ENCODE measurements around the gene CTNNA1.
"Not testable (repeated sequence)": the region's sequence is repeated elsewhere in the genome, so short reads cannot be mapped to it uniquely, and the experiment has no call there.

CTNNA1 gene

GRCh38 chr5:138828556-138828955, 75.3 kb downstream of the CTNNA1 start:
- Histone ChIP-seq H3K36me3 (ENCODE audit: control insufficient read depth, insufficient read depth, low read length) (no peaks in the 10 kb centered on the region), H3K27me3 (replicated peaks; ENCODE audit: control insufficient read depth, insufficient read depth, low read length, poor library complexity, severe bottlenecking) (no peaks in the 10 kb centered on the region), H3K9me3 (ENCODE audit: control insufficient read depth, low read length) (no peaks in the 10 kb centered on the region), H3K27ac (ENCODE audit: insufficient read depth, low read length, poor library complexity, severe bottlenecking) (no peak overlapping the region), H3K4me3 (ENCODE audit: insufficient read depth, low read depth, low read length, poor library complexity, severe bottlenecking) (no peak overlapping the region), H3K4me1 (ENCODE audit: control insufficient read depth, insufficient read depth, low read length, poor library complexity, severe bottlenecking) (no peaks in the 10 kb centered on the region)
- no peak for DNase-seq

DNA sequence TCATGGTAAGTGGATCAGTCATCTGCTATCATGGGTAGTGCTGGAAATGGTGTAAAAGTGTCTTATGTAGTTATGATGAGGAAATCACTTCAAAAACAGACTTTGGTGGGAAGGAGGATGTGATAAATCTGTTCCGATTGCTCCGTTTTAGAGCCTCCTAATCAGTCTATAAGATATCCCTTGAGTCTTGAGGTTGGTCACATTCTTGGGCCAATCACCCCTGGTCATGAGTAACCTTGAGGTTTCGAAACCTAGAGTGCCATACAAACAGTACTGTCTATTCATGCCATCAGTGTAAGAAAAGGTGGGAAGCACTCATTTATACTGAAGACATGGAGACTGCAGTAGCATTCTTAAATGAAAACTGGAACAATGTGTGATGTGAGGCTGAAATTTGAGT, 76.1 kb downstream of the CTNNA1 start:
- no peaks in the 10 kb centered on the region for H3K9me3 ChIP-seq (ENCODE audit: control insufficient read depth, low read length)
- no peak overlapping the region for H3K4me3 ChIP-seq (ENCODE audit: insufficient read depth, low read depth, low read length, poor library complexity, severe bottlenecking)
- H3K4me1 ChIP-seq (ENCODE audit: control insufficient read depth, insufficient read depth, low read length, poor library complexity, severe bottlenecking): no peaks in the 10 kb centered on the region
- H3K27ac ChIP-seq (ENCODE audit: insufficient read depth, low read length, poor library complexity, severe bottlenecking): no peak overlapping the region
- DNase-seq: no peak
- no peaks in the 10 kb centered on the region for H3K27me3 ChIP-seq (replicated peaks; ENCODE audit: control insufficient read depth, insufficient read depth, low read length, poor library complexity, severe bottlenecking)
- no peaks in the 10 kb centered on the region for H3K36me3 ChIP-seq (ENCODE audit: control insufficient read depth, insufficient read depth, low read length)

GRCh38 chr5:138831703-138832102, 78.5 kb downstream of the CTNNA1 start:
- Histone ChIP-seq H3K27me3 (replicated peaks; ENCODE audit: control insufficient read depth, insufficient read depth, low read length, poor library complexity, severe bottlenecking) (no peaks in the 10 kb centered on the region), H3K4me3 (ENCODE audit: insufficient read depth, low read depth, low read length, poor library complexity, severe bottlenecking) (no peak overlapping the region), H3K27ac (ENCODE audit: insufficient read depth, low read length, poor library complexity, severe bottlenecking) (no peak overlapping the region), H3K9me3 (ENCODE audit: control insufficient read depth, low read length) (no peaks in the 10 kb centered on the region), H3K4me1 (ENCODE audit: control insufficient read depth, insufficient read depth, low read length, poor library complexity, severe bottlenecking) (no peaks in the 10 kb centered on the region), H3K36me3 (ENCODE audit: control insufficient read depth, insufficient read depth, low read length) (no peaks in the 10 kb centered on the region)
- DNase-seq: no peak

DNA sequence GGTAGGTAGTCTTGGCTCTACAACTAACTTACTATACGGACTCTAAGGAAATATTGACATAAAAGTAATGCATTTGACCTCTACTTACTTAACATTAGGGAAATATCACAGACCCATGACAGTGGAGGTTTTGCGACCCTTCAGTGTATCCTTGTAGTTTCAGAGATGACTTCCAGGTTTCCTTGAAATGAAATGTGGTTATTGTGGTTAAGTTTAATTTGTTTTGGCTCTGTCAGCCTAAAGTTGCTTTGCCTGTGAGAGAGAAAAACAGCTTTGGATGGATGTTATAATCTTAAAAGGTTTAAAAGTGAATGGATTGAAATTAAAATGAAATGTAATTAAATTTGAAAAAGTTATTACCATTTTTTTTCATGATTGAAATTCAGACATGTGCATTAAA, 79.0 kb downstream of the CTNNA1 start:
- no peak overlapping the region for H3K27ac ChIP-seq (ENCODE audit: insufficient read depth, low read length, poor library complexity, severe bottlenecking)
- no peak for DNase-seq
- H3K27me3 ChIP-seq (replicated peaks; ENCODE audit: control insufficient read depth, insufficient read depth, low read length, poor library complexity, severe bottlenecking): no peaks in the 10 kb centered on the region
- H3K4me3 ChIP-seq (ENCODE audit: insufficient read depth, low read depth, low read length, poor library complexity, severe bottlenecking): no peak overlapping the region
- no peaks in the 10 kb centered on the region for H3K4me1 ChIP-seq (ENCODE audit: control insufficient read depth, insufficient read depth, low read length, poor library complexity, severe bottlenecking)
- H3K36me3 ChIP-seq (ENCODE audit: control insufficient read depth, insufficient read depth, low read length): no peaks in the 10 kb centered on the region
- no peaks in the 10 kb centered on the region for H3K9me3 ChIP-seq (ENCODE audit: control insufficient read depth, low read length)

DNA sequence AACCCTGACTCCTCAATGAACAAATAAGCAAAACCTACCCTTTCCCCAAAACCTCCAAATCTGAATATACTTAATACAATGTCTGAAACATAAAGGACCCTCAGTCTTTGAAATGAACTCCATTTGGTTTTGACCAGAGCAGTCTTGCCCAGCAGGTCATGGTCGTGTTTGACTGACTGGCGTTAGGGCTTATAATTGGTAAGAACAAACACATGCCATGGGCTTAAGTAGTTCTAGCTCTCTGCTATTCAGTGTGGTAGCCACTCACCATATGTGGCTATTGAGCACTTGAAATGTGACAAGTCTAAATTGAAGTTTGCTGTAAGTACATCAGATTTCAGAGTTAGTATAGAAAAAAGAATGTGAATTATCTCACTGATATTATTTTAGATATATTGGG, 79.9 kb downstream of the CTNNA1 start:
- Histone ChIP-seq H3K27ac (ENCODE audit: insufficient read depth, low read length, poor library complexity, severe bottlenecking) (no peak overlapping the region), H3K9me3 (ENCODE audit: control insufficient read depth, low read length) (no peaks in the 10 kb centered on the region), H3K4me3 (ENCODE audit: insufficient read depth, low read depth, low read length, poor library complexity, severe bottlenecking) (no peak overlapping the region), H3K36me3 (ENCODE audit: control insufficient read depth, insufficient read depth, low read length) (no peaks in the 10 kb centered on the region), H3K4me1 (ENCODE audit: control insufficient read depth, insufficient read depth, low read length, poor library complexity, severe bottlenecking) (no peaks in the 10 kb centered on the region), H3K27me3 (replicated peaks; ENCODE audit: control insufficient read depth, insufficient read depth, low read length, poor library complexity, severe bottlenecking) (no peaks in the 10 kb centered on the region)
- DNase-seq: no peak

- no peaks in the 10 kb centered on the region for H3K27me3 ChIP-seq (replicated peaks; ENCODE audit: control insufficient read depth, insufficient read depth, low read length, poor library complexity, severe bottlenecking)
- no peak overlapping the region for H3K4me3 ChIP-seq (ENCODE audit: insufficient read depth, low read depth, low read length, poor library complexity, severe bottlenecking)
- DNase-seq: no peak
- H3K36me3 ChIP-seq (ENCODE audit: control insufficient read depth, insufficient read depth, low read length): no peaks in the 10 kb centered on the region
- H3K27ac ChIP-seq (ENCODE audit: insufficient read depth, low read length, poor library complexity, severe bottlenecking): no peak overlapping the region
- H3K4me1 ChIP-seq (ENCODE audit: control insufficient read depth, insufficient read depth, low read length, poor library complexity, severe bottlenecking): no peaks in the 10 kb centered on the region
- no peaks in the 10 kb centered on the region for H3K9me3 ChIP-seq (ENCODE audit: control insufficient read depth, low read length)
Observed at GRCh38 chr5:138833726-138834480, 80.7 kb downstream of the CTNNA1 start.

GRCh38 chr5:138834853-138835252, 81.6 kb downstream of the CTNNA1 start:
- not testable (repeated sequence) for H3K9me3 ChIP-seq (ENCODE audit: control insufficient read depth, low read length); H3K4me1 ChIP-seq (ENCODE audit: control insufficient read depth, insufficient read depth, low read length, poor library complexity, severe bottlenecking); H3K36me3 ChIP-seq (ENCODE audit: control insufficient read depth, insufficient read depth, low read length); H3K27me3 ChIP-seq (replicated peaks; ENCODE audit: control insufficient read depth, insufficient read depth, low read length, poor library complexity, severe bottlenecking); DNase-seq; H3K4me3 ChIP-seq (ENCODE audit: insufficient read depth, low read depth, low read length, poor library complexity, severe bottlenecking); H3K27ac ChIP-seq (ENCODE audit: insufficient read depth, low read length, poor library complexity, severe bottlenecking)

DNA sequence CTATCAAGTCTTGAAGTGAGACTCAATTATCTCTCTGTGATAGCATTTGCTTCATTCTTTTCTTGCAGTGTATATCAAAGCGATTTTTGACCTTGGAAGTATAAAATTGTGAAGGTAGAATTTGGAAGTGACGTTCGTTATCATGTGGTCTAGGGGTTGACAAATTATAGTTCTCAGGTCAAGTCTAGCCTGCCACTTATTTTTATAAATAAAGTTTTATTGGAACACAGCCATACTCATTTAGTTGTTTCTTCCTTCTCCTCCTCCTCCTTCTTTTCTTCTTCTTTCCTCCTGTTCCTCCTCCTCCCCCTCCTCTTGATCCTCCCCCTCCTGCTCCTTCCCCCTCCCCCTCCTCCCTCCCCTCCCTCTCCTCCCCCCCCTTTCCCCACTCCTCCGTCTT, 83.9 kb downstream of the CTNNA1 start:
- DNase-seq: no peak
- H3K4me3 ChIP-seq (ENCODE audit: insufficient read depth, low read depth, low read length, poor library complexity, severe bottlenecking): no peak overlapping the region
- no peaks in the 10 kb centered on the region for H3K27me3 ChIP-seq (replicated peaks; ENCODE audit: control insufficient read depth, insufficient read depth, low read length, poor library complexity, severe bottlenecking)
- H3K9me3 ChIP-seq (ENCODE audit: control insufficient read depth, low read length): no peaks in the 10 kb centered on the region
- no peaks in the 10 kb centered on the region for H3K36me3 ChIP-seq (ENCODE audit: control insufficient read depth, insufficient read depth, low read length)
- no peak overlapping the region for H3K27ac ChIP-seq (ENCODE audit: insufficient read depth, low read length, poor library complexity, severe bottlenecking)
- no peaks in the 10 kb centered on the region for H3K4me1 ChIP-seq (ENCODE audit: control insufficient read depth, insufficient read depth, low read length, poor library complexity, severe bottlenecking)

- Histone ChIP-seq H3K4me3 (ENCODE audit: insufficient read depth, low read depth, low read length, poor library complexity, severe bottlenecking) (no peak overlapping the region), H3K4me1 (ENCODE audit: control insufficient read depth, insufficient read depth, low read length, poor library complexity, severe bottlenecking) (no peaks in the 10 kb centered on the region), H3K9me3 (ENCODE audit: control insufficient read depth, low read length) (no peaks in the 10 kb centered on the region), H3K27ac (ENCODE audit: insufficient read depth, low read length, poor library complexity, severe bottlenecking) (no peak overlapping the region), H3K27me3 (replicated peaks; ENCODE audit: control insufficient read depth, insufficient read depth, low read length, poor library complexity, severe bottlenecking) (no peaks in the 10 kb centered on the region), H3K36me3 (ENCODE audit: control insufficient read depth, insufficient read depth, low read length) (no peaks in the 10 kb centered on the region)
- DNase-seq: no peak
Observed at GRCh38 chr5:138840103-138840502, 86.9 kb downstream of the CTNNA1 start.

DNA sequence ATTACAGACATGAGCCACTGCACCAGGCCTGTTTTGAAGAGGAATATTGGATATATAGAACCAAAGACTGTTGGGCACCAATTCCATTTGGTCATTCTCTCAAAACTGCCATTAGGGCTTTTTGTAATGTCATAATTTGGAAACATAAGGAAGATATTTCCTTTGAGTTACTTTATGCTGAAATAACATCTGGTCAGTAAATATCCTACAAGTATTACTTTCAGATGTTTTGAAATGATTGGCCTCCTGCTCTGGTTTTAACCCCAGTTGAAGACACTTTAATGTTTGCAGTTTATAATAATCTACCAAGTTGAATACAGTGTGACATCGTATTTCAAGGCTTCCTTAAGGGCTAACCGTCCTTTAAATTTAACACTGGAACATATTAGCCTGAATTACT, 88.3 kb downstream of the CTNNA1 start:
- no peaks in the 10 kb centered on the region for H3K4me1 ChIP-seq (ENCODE audit: control insufficient read depth, insufficient read depth, low read length, poor library complexity, severe bottlenecking)
- no peak overlapping the region for H3K27ac ChIP-seq (ENCODE audit: insufficient read depth, low read length, poor library complexity, severe bottlenecking)
- H3K4me3 ChIP-seq (ENCODE audit: insufficient read depth, low read depth, low read length, poor library complexity, severe bottlenecking): no peak overlapping the region
- H3K27me3 ChIP-seq (replicated peaks; ENCODE audit: control insufficient read depth, insufficient read depth, low read length, poor library complexity, severe bottlenecking): no peaks in the 10 kb centered on the region
- H3K36me3 ChIP-seq (ENCODE audit: control insufficient read depth, insufficient read depth, low read length): no peaks in the 10 kb centered on the region
- no peaks in the 10 kb centered on the region for H3K9me3 ChIP-seq (ENCODE audit: control insufficient read depth, low read length)
- DNase-seq: no peak
